ENCODE measurements around the gene FOSB. TPM values are rescaled to one million over a fixed set of nuclear protein-coding genes. Genes with fewer than 3 reads are reported as not detected.

Gene FOSB
- polyA plus RNA-seq, 2 of the 4 experiments (the other 2 are of a cell fraction) = 0.57 to 48.8 TPM

DNA sequence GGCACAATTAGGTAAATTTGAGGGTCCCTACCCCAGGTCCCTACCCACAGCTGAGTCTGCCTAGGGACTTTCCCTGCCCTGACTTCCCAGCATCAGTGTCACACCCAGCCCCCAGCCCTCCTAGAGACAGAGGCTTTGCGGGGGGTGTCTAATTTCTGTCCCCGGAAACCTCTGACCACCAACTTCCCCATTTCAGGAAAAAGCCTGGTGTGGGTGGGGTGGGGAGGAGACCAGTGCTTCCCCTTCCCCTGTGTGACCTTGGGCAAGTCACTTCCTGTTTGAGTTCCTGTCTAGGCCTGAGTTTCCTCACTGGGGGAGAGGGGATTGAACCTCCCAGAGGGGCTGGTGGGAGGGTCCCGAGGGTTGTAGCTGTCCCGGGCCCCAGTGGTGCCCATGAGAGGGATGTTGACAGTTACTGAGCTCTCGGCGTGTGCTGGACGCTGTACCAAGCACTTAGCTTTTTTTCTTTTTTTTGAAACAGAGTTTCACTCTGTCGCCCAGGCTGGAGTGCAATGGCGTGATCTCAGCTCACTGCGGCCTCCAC is 47.4 kb downstream of the FOSB start (continued):
- TF ChIP-seq MYC (IDR thresholded peaks at IDR 0.05; ENCODE audit: borderline replicate concordance, low read length) = no peak
- no peak for TF ChIP-seq BCL3 (IDR thresholded peaks at IDR 0.05)

- H3K9me3 ChIP-seq = no peaks in the 10 kb centered on the region
- POLR2A ChIA-PET = interaction anchor here (1.5 kb wide), 1 partner anchor 126 kb away, joined by 4 read pairs; no protein-coding TSS in a partner anchor
- CTCF ChIA-PET = interaction anchor here (0.6 to 5.8 kb wide), 15 partner anchors 8 to 162 kb away, joined by 3 to 43 read pairs (median 5); partner anchors contain the start of gene VASP
- H3K4me2 ChIP-seq = peak overlapping the region; percentile 72; the same call in 1 of the 3 replicates
- H3K4me3 ChIP-seq = no peak overlapping the region
- peaks cover 65% of the 10 kb centered on the region for H3K4me1 ChIP-seq
- no peak for FAIRE-seq
- DNase-seq (ENCODE audit: low read depth in 1 of 2, low spot score in 1 of 2) = peak in 1 of 2 experiments; percentile 46
- peak overlapping the region; percentile 1 to 83; a peak in 4 of 6 replicates for H3K27ac ChIP-seq
- WGBS (ENCODE audit: missing lambda C conversion rate) = 69% methylated on average over 8 of the region's 9 CpGs
- peak; percentile 17 to 31; a peak in 3 of 6 replicates for ATAC-seq
- TF ChIP-seq, protein P1, sequence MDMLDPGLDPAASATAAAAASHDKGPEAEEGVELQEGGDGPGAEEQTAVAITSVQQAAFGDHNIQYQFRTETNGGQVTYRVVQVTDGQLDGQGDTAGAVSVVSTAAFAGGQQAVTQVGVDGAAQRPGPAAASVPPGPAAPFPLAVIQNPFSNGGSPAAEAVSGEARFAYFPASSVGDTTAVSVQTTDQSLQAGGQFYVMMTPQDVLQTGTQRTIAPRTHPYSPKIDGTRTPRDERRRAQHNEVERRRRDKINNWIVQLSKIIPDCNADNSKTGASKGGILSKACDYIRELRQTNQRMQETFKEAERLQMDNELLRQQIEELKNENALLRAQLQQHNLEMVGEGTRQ (IDR thresholded peaks at IDR 0.05) = peak; percentile 42; the same call in 1 of the 2 replicates
- TF ChIP-seq PHF8 (IDR thresholded peaks at IDR 0.05; ENCODE audit: borderline replicate concordance, low read depth) (no peak), HEYL (CRISPR knock-in tag; IDR thresholded peaks at IDR 0.05) (no peak), ZFP36 (IDR thresholded peaks at IDR 0.05; ENCODE audit: borderline replicate concordance, partially characterized antibody) (no peak), MAX (IDR thresholded peaks at IDR 0.05) (peak; percentile 33; the same call in 1 of the 2 replicates), MAZ (IDR thresholded peaks at IDR 0.05; ENCODE audit: borderline replicate concordance, low read depth, low read length) (no peak), EP300 (IDR thresholded peaks at IDR 0.05) (no peak), BHLHE40 (IDR thresholded peaks at IDR 0.05; ENCODE audit: low read depth, low read length) (no peak), FOSB (CRISPR knock-in tag; IDR thresholded peaks at IDR 0.05) (no peak), JUN (IDR thresholded peaks at IDR 0.05) (no peak), FOXS1 (CRISPR knock-in tag; IDR thresholded peaks at IDR 0.05) (no peak), TFCP2L1 (CRISPR knock-in tag; IDR thresholded peaks at IDR 0.05) (no peak), KDM5A (IDR thresholded peaks at IDR 0.05) (no peak), CBX8 (IDR thresholded peaks at IDR 0.05) (no peak), EHMT2 (IDR thresholded peaks at IDR 0.05; ENCODE audit: low read depth) (no peak)
- TF ChIP-seq, protein P2, sequence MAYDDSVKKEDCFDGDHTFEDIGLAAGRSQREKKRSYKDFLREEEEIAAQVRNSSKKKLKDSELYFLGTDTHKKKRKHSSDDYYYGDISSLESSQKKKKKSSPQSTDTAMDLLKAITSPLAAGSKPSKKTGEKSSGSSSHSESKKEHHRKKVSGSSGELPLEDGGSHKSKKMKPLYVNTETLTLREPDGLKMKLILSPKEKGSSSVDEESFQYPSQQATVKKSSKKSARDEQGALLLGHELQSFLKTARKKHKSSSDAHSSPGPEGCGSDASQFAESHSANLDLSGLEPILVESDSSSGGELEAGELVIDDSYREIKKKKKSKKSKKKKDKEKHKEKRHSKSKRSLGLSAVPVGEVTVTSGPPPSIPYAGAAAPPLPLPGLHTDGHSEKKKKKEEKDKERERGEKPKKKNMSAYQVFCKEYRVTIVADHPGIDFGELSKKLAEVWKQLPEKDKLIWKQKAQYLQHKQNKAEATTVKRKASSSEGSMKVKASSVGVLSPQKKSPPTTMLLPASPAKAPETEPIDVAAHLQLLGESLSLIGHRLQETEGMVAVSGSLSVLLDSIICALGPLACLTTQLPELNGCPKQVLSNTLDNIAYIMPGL (CRISPR knock-in tag; IDR thresholded peaks at IDR 0.05; ENCODE audit: borderline replicate concordance) = no peak
- TF ChIP-seq, protein P3, sequence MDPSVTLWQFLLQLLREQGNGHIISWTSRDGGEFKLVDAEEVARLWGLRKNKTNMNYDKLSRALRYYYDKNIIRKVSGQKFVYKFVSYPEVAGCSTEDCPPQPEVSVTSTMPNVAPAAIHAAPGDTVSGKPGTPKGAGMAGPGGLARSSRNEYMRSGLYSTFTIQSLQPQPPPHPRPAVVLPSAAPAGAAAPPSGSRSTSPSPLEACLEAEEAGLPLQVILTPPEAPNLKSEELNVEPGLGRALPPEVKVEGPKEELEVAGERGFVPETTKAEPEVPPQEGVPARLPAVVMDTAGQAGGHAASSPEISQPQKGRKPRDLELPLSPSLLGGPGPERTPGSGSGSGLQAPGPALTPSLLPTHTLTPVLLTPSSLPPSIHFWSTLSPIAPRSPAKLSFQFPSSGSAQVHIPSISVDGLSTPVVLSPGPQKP (IDR thresholded peaks at IDR 0.05; ENCODE audit: low read depth, low read length) = no peak
- TF ChIP-seq, protein P4, sequence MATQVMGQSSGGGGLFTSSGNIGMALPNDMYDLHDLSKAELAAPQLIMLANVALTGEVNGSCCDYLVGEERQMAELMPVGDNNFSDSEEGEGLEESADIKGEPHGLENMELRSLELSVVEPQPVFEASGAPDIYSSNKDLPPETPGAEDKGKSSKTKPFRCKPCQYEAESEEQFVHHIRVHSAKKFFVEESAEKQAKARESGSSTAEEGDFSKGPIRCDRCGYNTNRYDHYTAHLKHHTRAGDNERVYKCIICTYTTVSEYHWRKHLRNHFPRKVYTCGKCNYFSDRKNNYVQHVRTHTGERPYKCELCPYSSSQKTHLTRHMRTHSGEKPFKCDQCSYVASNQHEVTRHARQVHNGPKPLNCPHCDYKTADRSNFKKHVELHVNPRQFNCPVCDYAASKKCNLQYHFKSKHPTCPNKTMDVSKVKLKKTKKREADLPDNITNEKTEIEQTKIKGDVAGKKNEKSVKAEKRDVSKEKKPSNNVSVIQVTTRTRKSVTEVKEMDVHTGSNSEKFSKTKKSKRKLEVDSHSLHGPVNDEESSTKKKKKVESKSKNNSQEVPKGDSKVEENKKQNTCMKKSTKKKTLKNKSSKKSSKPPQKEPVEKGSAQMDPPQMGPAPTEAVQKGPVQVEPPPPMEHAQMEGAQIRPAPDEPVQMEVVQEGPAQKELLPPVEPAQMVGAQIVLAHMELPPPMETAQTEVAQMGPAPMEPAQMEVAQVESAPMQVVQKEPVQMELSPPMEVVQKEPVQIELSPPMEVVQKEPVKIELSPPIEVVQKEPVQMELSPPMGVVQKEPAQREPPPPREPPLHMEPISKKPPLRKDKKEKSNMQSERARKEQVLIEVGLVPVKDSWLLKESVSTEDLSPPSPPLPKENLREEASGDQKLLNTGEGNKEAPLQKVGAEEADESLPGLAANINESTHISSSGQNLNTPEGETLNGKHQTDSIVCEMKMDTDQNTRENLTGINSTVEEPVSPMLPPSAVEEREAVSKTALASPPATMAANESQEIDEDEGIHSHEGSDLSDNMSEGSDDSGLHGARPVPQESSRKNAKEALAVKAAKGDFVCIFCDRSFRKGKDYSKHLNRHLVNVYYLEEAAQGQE (IDR thresholded peaks at IDR 0.05) = no peak
These were observed 48.1 kb downstream of the FOSB start for GRCh38 chr19:45515807-45516401.
